ENCODE results near the gene COG4. TPM values are rescaled to one million over a fixed set of nuclear protein-coding genes. Genes with fewer than 3 reads are reported as not detected.

Gene COG4
- polyA plus RNA-seq, 3 donors = 37.6 to 40.6 (median 40.1) TPM

DNA sequence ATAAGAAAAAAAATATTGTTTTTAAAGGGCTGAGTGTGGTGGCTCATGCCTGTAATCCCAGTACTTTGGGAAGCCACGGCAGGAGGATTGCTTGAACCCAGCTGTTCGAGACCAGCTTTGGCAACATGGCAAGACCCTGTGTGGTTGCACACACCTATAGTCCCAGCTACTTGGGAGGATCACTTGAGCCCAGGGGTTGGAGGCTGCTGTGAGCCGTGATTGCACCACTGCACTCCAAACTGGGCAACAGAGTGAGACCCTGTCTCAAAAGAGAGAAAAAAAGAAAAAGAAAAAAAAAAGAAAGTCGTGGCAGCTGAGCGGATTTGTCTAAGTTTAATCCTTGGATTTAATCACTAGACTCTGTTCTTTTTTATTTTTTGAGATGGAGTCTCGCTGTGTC lies 75.3 kb downstream of the COG4 start:
- Histone ChIP-seq H3K27me3 (ENCODE audit: control insufficient read depth in 2 of 2, insufficient read depth in 2 of 2, low read length in 2 of 2) (peaks cover 0 to 11% of the 10 kb centered on the region in 2 donors), H3K4me2 (replicated peaks; ENCODE audit: extremely low read depth, low read length, poor library complexity, severe bottlenecking) (no peak overlapping the region), H3K79me2 (ENCODE audit: insufficient read depth, low read length) (no peaks in the 10 kb centered on the region), H2AFZ (ENCODE audit: insufficient read depth, low read depth, low read length, poor library complexity, severe bottlenecking) (no peak overlapping the region), H3K9ac (ENCODE audit: insufficient read depth, low read length, poor library complexity, severe bottlenecking) (no peak overlapping the region), H4K20me1 (ENCODE audit: insufficient read depth, low read length) (no peaks in the 10 kb centered on the region), H3K36me3 (replicated peaks in 1 of 2; ENCODE audit: control insufficient read depth in 1 of 2, insufficient read depth in 2 of 2, low read length in 2 of 2) (no peaks in the 10 kb centered on the region), H3K9me3 (replicated peaks in 1 of 2; ENCODE audit: control insufficient read depth in 1 of 2, insufficient read depth in 1 of 2, low read length in 2 of 2) (no peaks in the 10 kb centered on the region), H3K4me1 (ENCODE audit: control insufficient read depth in 1 of 2, insufficient read depth in 2 of 2, low read length in 2 of 2) (no peaks in the 10 kb centered on the region), H3K27ac (ENCODE audit: low read depth in 1 of 2, low read length in 2 of 2) (no peak overlapping the region), H3K4me3 (replicated peaks in 1 of 3; ENCODE audit: low read depth in 2 of 3, low read length in 3 of 3) (no peak overlapping the region)
- H3K4me1 Mint-ChIP-seq = peaks cover 3% of the 10 kb centered on the region
- H3K4me3 Mint-ChIP-seq = no peak overlapping the region
- H3K36me3 Mint-ChIP-seq = no peaks in the 10 kb centered on the region
- WGBS (ENCODE audit: insufficient coverage) = 95% methylated on average over 4 of the region's 6 CpGs
- H3K27ac Mint-ChIP-seq = no peak overlapping the region
- intact Hi-C loops (cut with micrococcal nuclease) = no loop called here
- TF ChIP-seq, protein P1, sequence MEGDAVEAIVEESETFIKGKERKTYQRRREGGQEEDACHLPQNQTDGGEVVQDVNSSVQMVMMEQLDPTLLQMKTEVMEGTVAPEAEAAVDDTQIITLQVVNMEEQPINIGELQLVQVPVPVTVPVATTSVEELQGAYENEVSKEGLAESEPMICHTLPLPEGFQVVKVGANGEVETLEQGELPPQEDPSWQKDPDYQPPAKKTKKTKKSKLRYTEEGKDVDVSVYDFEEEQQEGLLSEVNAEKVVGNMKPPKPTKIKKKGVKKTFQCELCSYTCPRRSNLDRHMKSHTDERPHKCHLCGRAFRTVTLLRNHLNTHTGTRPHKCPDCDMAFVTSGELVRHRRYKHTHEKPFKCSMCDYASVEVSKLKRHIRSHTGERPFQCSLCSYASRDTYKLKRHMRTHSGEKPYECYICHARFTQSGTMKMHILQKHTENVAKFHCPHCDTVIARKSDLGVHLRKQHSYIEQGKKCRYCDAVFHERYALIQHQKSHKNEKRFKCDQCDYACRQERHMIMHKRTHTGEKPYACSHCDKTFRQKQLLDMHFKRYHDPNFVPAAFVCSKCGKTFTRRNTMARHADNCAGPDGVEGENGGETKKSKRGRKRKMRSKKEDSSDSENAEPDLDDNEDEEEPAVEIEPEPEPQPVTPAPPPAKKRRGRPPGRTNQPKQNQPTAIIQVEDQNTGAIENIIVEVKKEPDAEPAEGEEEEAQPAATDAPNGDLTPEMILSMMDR (IDR thresholded peaks at IDR 0.05) = no peak
- H3K9me3 Mint-ChIP-seq = no peaks in the 10 kb centered on the region
- DNase-seq = no peak
- H3K27me3 Mint-ChIP-seq (ENCODE audit: low read depth in 3 of 3) = peaks cover 16 to 32% (median 16%) of the 10 kb centered on the region in 3 donors

DNA sequence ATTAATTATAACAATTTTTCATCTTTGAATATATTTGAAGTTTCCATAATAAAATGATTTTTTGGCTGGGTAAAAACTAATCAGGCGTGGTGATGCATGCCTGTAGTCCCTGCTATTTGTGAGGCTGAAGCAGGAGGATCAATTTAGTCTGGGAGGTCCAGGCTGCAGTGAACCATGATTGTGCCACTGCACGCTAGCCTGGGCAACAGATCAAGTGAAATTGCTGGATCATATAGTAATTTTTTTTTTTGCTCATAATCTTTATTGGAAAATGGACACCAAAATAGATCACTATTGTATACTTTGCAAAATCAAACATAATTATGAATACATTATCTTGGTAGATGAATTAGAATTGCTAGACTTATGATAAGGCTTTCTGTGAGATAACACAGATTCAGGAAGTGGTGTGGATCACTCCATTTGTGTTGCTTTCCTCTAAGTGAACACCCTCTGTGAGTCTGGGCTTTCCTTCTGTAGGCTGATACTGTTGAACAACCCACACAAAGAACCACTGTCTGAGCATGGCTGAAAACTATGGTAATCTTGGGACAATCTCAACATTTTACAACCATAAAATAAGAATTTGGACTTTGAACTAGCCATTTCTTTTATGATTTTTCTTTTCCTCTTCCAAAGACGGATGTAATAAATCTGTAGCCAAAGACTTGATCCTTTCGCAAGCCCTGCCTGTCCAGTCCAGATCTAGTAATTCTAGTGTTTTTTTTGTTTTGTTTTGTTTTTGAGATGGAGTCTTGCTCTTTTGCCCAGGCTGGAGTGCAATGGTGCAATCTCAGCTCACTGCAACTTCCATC lies 78.9 kb downstream of the COG4 start:
- H3K9me3 Mint-ChIP-seq = no peaks in the 10 kb centered on the region
- Histone ChIP-seq H3K27ac (ENCODE audit: low read depth in 1 of 2, low read length in 2 of 2) (no peak overlapping the region), H3K4me2 (replicated peaks; ENCODE audit: extremely low read depth, low read length, poor library complexity, severe bottlenecking) (no peak overlapping the region), H2AFZ (ENCODE audit: insufficient read depth, low read depth, low read length, poor library complexity, severe bottlenecking) (no peak overlapping the region), H3K9me3 (replicated peaks in 1 of 2; ENCODE audit: control insufficient read depth in 1 of 2, insufficient read depth in 1 of 2, low read length in 2 of 2) (no peaks in the 10 kb centered on the region), H3K27me3 (ENCODE audit: control insufficient read depth in 2 of 2, insufficient read depth in 2 of 2, low read length in 2 of 2) (no peaks in the 10 kb centered on the region), H3K9ac (ENCODE audit: insufficient read depth, low read length, poor library complexity, severe bottlenecking) (no peak overlapping the region), H3K36me3 (replicated peaks in 1 of 2; ENCODE audit: control insufficient read depth in 1 of 2, insufficient read depth in 2 of 2, low read length in 2 of 2) (no peaks in the 10 kb centered on the region), H3K79me2 (ENCODE audit: insufficient read depth, low read length) (no peaks in the 10 kb centered on the region), H3K4me1 (ENCODE audit: control insufficient read depth in 1 of 2, insufficient read depth in 2 of 2, low read length in 2 of 2) (peaks cover 4% of the 10 kb centered on the region in 2 donors), H3K4me3 (replicated peaks in 1 of 3; ENCODE audit: low read depth in 2 of 3, low read length in 3 of 3) (no peak overlapping the region), H4K20me1 (ENCODE audit: insufficient read depth, low read length) (no peaks in the 10 kb centered on the region)
- no peak overlapping the region for H3K27ac Mint-ChIP-seq
- H3K36me3 Mint-ChIP-seq = no peaks in the 10 kb centered on the region
- no peak for DNase-seq
- WGBS (ENCODE audit: insufficient coverage) = 89% methylated on average over 1 of the region's 4 CpGs
- intact Hi-C loops (cut with micrococcal nuclease) = no loop called here
- H3K4me3 Mint-ChIP-seq = no peak overlapping the region
- H3K4me1 Mint-ChIP-seq = peaks cover 8% of the 10 kb centered on the region
- TF ChIP-seq, protein P1 (IDR thresholded peaks at IDR 0.05) = no peak
- peaks cover 3 to 12% (median 10%) of the 10 kb centered on the region in 3 donors for H3K27me3 Mint-ChIP-seq (ENCODE audit: low read depth in 3 of 3)
